HFF-Myc (cell line): ENCODE measurements around the gene MSI2.

ENCODE experiments used
- DNase-seq: peaks from one replicate; pipeline ENCODE4 v3.0.0-alpha.2; 2011; ENCODE audit warnings: low read depth; ENCODE audit errors: extremely low read depth
- H3K4me3 ChIP-seq: replicated peaks from 2 replicates; pipeline ENCODE4 v1.5.1; 2011; ENCODE audit warnings: low read depth, mild to moderate bottlenecking, control low read depth, low read length
- CTCF ChIP-seq: IDR thresholded peaks from 2 replicates; pipeline ENCODE4 v1.5.1; 2012; ENCODE audit warnings: mild to moderate bottlenecking, low read depth, low read length, control low read depth; ENCODE audit errors: missing control alignments

MSI2 gene

DNA sequence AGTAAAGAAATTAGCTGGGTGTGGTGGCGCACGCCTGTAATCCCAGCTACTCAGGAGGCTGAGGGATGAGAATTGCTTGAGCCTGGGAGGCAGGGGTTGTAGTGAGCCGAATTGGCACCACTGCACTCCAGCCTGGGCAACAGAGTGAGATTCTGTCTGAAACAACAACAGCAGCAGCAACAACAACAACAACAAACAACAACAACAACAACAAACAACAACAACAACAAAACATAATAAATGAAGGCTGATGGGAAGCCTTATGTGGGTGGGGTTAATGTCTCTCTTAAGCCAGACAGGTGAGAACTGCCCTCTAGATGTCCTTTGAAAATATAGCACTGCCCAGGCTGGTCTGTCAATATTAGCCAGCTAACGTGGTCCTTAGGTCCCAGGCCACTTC is 107.3 kb downstream of the MSI2 start:
- no peak overlapping the region for H3K4me3 ChIP-seq

GRCh38 chr17:57363998-57364643 is 107.8 kb downstream of the MSI2 start:
- TF ChIP-seq CTCF: no peak
- H3K4me3 ChIP-seq: no peak overlapping the region
- DNase-seq: no peak

More for the DNA sequence above, 107.3 kb downstream of the MSI2 start:
- no peak for TF ChIP-seq CTCF
- no peak for DNase-seq

- no peak for DNase-seq
Observed at GRCh38 chr17:57365420-57365819, 109.1 kb downstream of the MSI2 start.

GRCh38 chr17:57366177-57366557 is 109.8 kb downstream of the MSI2 start:
- TF ChIP-seq CTCF: no peak
- no peak for DNase-seq
- H3K4me3 ChIP-seq: no peak overlapping the region

More at GRCh38 chr17:57365420-57365819, 109.1 kb downstream of the MSI2 start:
- H3K4me3 ChIP-seq: no peak overlapping the region
- no peak for TF ChIP-seq CTCF

GRCh38 chr17:57366558-57367351 is 110.4 kb downstream of the MSI2 start:
- no peak overlapping the region for H3K4me3 ChIP-seq
- DNase-seq: no peak
- no peak for TF ChIP-seq CTCF

GRCh38 chr17:57368637-57369336 is 112.5 kb downstream of the MSI2 start:
- no peak for DNase-seq
- TF ChIP-seq CTCF: no peak
- no peak overlapping the region for H3K4me3 ChIP-seq
